K562 (cell line): ENCODE data around the gene GRIK2. TPM values are rescaled to one million over a fixed set of nuclear protein-coding genes. Genes with fewer than 3 reads are reported as not detected.

Experiments
- ATAC-seq: fragments of 200-7000 bp; cut with Tn5 transposase; 3 replicates; pipeline ENCODE4 v1.9.1; 2020; ENCODE audit warnings: moderate library complexity
- BruUV-seq: library from RNA; stranded (reverse); fragments of 400-500 nt; replicated peaks from 2 replicates; lab custom pipeline; 2021; lab: Mats Ljungman, UMichigan
- CTCF ChIA-PET: fragments of 300-600 bp; formaldehyde crosslinking; extraction: SDS; loops from one replicate; lab custom pipeline; 2021; ENCODE audit warnings: low intra/inter-chr PET ratio; lab: Yijun Ruan, JAX
- POLR2A ChIA-PET: fragments of 300-600, 350-650 bp; sonication (Branson Sonifier 250); formaldehyde crosslinking; extraction: SDS; loops from one replicate; lab custom pipeline; 2021; ENCODE audit warnings: antibody characterized with exemption, inconsistent platforms; lab: Yijun Ruan, JAX
- DNase-seq, 4 experiments: peaks; one replicate each; pipeline versions ENCODE4 v3.0.0 to v3.0.0-alpha.2; 2011 to 2018; ENCODE audit warnings: low spot score in 3 of 4, mixed read lengths in 3 of 4; ENCODE audit errors: extremely low read depth in 1 of 4
- FAIRE-seq: peaks from 2 replicates; lab custom pipeline; 2011; peaks lifted over from hg19 to GRCh38; lab: Jason Lieb, UNC
- H2AFZ ChIP-seq: 2 replicates; pipeline ENCODE4 v1.6.0; 2011; ENCODE audit warnings: low read depth, low read length, control low read depth, inconsistent platforms
- H3K27ac ChIP-seq: fragments of 200-600 bp; 3 replicates; pipeline ENCODE4 v1.8.0; 2011; ENCODE audit warnings: low read depth, mild to moderate bottlenecking, control low read depth, inconsistent platforms, low read length, moderate library complexity, mixed read lengths; ENCODE audit errors: extremely low read depth
- H3K27me3 ChIP-seq, 2 experiments: fragments of 300-600 bp in 1 of 2; 2 replicates in 1 of 2; 3 replicates in 1 of 2; pipeline versions ENCODE4 v1.6.0 to v1.8.0; 2011; ENCODE audit warnings: inconsistent platforms in 2 of 2, low read length in 2 of 2, mild to moderate bottlenecking in 1 of 2, mixed read lengths in 1 of 2, moderate library complexity in 1 of 2; ENCODE audit not compliant: control insufficient read depth in 2 of 2, insufficient read depth in 2 of 2
- H3K36me3 ChIP-seq: fragments of 300-600 bp; 3 replicates; pipeline ENCODE4 v1.8.0; 2011; ENCODE audit warnings: mild to moderate bottlenecking, low read length, inconsistent platforms; ENCODE audit not compliant: control insufficient read depth, insufficient read depth
- H3K4me1 ChIP-seq, 2 experiments: fragments of 200-600 bp in 1 of 2; replicated peaks in 1 of 2; 2 replicates in 1 of 2; 3 replicates in 1 of 2; pipeline versions ENCODE4 v1.5.1 to v1.8.0; 2011; ENCODE audit warnings: inconsistent platforms in 2 of 2, low read length in 2 of 2, mild to moderate bottlenecking in 1 of 2, mixed read lengths in 1 of 2, moderate library complexity in 1 of 2; ENCODE audit not compliant: control insufficient read depth in 2 of 2, insufficient read depth in 2 of 2
- H3K4me2 ChIP-seq: 2 replicates; pipeline ENCODE4 v1.6.1; 2011; ENCODE audit warnings: low read length, control low read depth, inconsistent platforms, mixed read lengths; ENCODE audit not compliant: insufficient read depth
- H3K4me3 ChIP-seq: fragments of 200-600 bp; sonication (generic), shearing (Covaris generic); 2 replicates; pipeline ENCODE4 v1.5.1; 2016; ENCODE audit warnings: control low read depth, inconsistent platforms
- H3K79me2 ChIP-seq: fragments of 200-600 bp; 3 replicates; pipeline ENCODE4 v1.8.0; 2011; ENCODE audit warnings: low read length, inconsistent platforms; ENCODE audit not compliant: control insufficient read depth, insufficient read depth
- H3K9ac ChIP-seq, 2 experiments: 2 replicates each; pipeline versions ENCODE4 v1.6.0 to v1.6.1; 2011; ENCODE audit warnings: low read depth in 2 of 2, low read length in 2 of 2, control low read depth in 1 of 2, inconsistent platforms in 1 of 2, mild to moderate bottlenecking in 1 of 2, mixed read lengths in 1 of 2; ENCODE audit not compliant: insufficient read depth in 1 of 2
- H3K9me1 ChIP-seq: one replicate; pipeline ENCODE4 v1.6.0; 2011; ENCODE audit warnings: inconsistent platforms, mild to moderate bottlenecking, low read length, moderate library complexity; ENCODE audit not compliant: control insufficient read depth, insufficient read depth
- H3K9me3 ChIP-seq: replicated peaks from 2 replicates; pipeline ENCODE4 v1.5.1; 2011; ENCODE audit warnings: low read depth, low read length, inconsistent platforms; ENCODE audit not compliant: control insufficient read depth, insufficient read depth
- H4K20me1 ChIP-seq: replicated peaks from 2 replicates; pipeline ENCODE4 v1.6.1; 2011; ENCODE audit warnings: low read length, inconsistent platforms, mixed read lengths; ENCODE audit not compliant: control insufficient read depth, insufficient read depth
- FOXK2 ChIP-seq, 2 experiments: fragments of 450-650 bp; IDR thresholded peaks in 1 of 2; conservative IDR thresholded peaks in 1 of 2; 2 replicates each; pipeline ENCODE4 v1.6.1; 2016; ENCODE audit warnings: low read depth in 2 of 2, mild to moderate bottlenecking in 1 of 2
- FOXP1 ChIP-seq: sonication (generic); formaldehyde crosslinking; IDR thresholded peaks from 2 replicates; pipeline ENCODE4 v1.8.0; 2022; ENCODE audit warnings: mild to moderate bottlenecking, missing genetic modification reagents
- JUN ChIP-seq, 2 experiments: sonication (generic) in 1 of 2; formaldehyde crosslinking in 1 of 2; IDR thresholded peaks; 2 replicates each; pipeline versions ENCODE4 v1.6.1 to v1.8.0; 2012 to 2022; ENCODE audit warnings: borderline replicate concordance in 2 of 2, mild to moderate bottlenecking in 2 of 2, improper control_type of control experiment in 1 of 2, low read depth in 1 of 2, low read length in 1 of 2, missing genetic modification reagents in 1 of 2
- SIN3B ChIP-seq: fragments of 450-650 bp; IDR thresholded peaks from 2 replicates; pipeline ENCODE4 v1.6.1; 2017; ENCODE audit warnings: low read depth, mild to moderate bottlenecking, moderate library complexity
- TBP ChIP-seq: optimal IDR thresholded peaks from 2 replicates; pipeline ENCODE3; 2011; ENCODE audit warnings: low read depth, low read length, improper control_type of control experiment
- ZBTB40 ChIP-seq, 2 experiments: fragments of 450-650 bp in 1 of 2; sonication (generic) in 1 of 2; formaldehyde crosslinking in 1 of 2; IDR thresholded peaks; 2 replicates each; pipeline versions ENCODE4 v1.7.1 to v1.9.0; 2016 to 2022; ENCODE audit warnings: inconsistent platforms in 1 of 2, mild to moderate bottlenecking in 1 of 2, missing genetic modification reagents in 1 of 2
- ZNF444 ChIP-seq: fragments of 250-450 bp; sonication (Bioruptor Pico); IDR thresholded peaks from 2 replicates; pipeline ENCODE4 v1.4.0; 2020; ENCODE audit warnings: mild to moderate bottlenecking, moderate library complexity
- ZNF507 ChIP-seq: conservative IDR thresholded peaks from 2 replicates; pipeline ENCODE4 v1.6.1; 2017; ENCODE audit warnings: missing genetic modification characterization, missing compliant biosample characterization
- ZNF76 ChIP-seq: fragments of 250-450 bp; sonication (Bioruptor Pico); IDR thresholded peaks from 2 replicates; pipeline ENCODE4 v1.4.0; 2020; ENCODE audit warnings: mild to moderate bottlenecking, moderate library complexity, borderline replicate concordance
- WGBS: fragments of 100-300 bp; shearing (Covaris generic); methylation state at CpG from one replicate; pipeline ENCODE4 v1.1.6; 2016; ENCODE audit warnings: low coverage, mixed read lengths; ENCODE audit not compliant: insufficient coverage; ENCODE audit errors: missing lambda C conversion rate; 5-methylcytosine and 5-hydroxymethylcytosine counted together
- in situ Hi-C: fragments of 300-500 bp; cut with MboI; formaldehyde crosslinking; loops from 4 replicates; pipeline ENCODE4 v1.15.0; 2018; ENCODE audit warnings: inconsistent platforms, mixed read lengths
- intact Hi-C: fragments of 100-400 bp; cut with micrococcal nuclease; formaldehyde crosslinking; loops from 2 replicates; pipeline ENCODE4 v1.14.2; 2022
- polyA plus RNA-seq, 8 experiments: library from polyadenylated mRNA; depleted of rRNA in 4 of 8; stranded (reverse) in 5 of 8; unstranded in 3 of 8; fragments of >200 nt; fragmentation: Nextera tagmentation in 2 of 8; fragmentation: Illumina TruSeq in 1 of 8; extraction: Ambion mirVana in 2 of 8; extraction: Trizol in 1 of 8; gene quantifications; 2 replicates each; pipeline versions ENCODE4 v1.2.1 to v1.2.3, GENCODE V29; 2011 to 2014; ENCODE audit warnings: inconsistent platforms in 1 of 8, missing spikeins in 1 of 8
- total RNA-seq, 7 experiments: library from RNA; depleted of rRNA in 6 of 7; stranded (reverse); fragments of >200 nt in 6 of 7; fragmentation: Illumina TruSeq in 2 of 7; extraction: Trizol in 2 of 7; gene quantifications; 2 replicates each; pipeline versions ENCODE4 v1.2.1 to v1.2.3, GENCODE V29; 2011 to 2021; ENCODE audit warnings: low replicate concordance in 1 of 7
- TF ChIP-seq, protein P1 (sequence below): fragments of 250-450 bp; sonication (Bioruptor Pico); IDR thresholded peaks from 2 replicates; pipeline ENCODE4 v1.8.0; 2022; ENCODE audit warnings: moderate library complexity, mild to moderate bottlenecking, inconsistent platforms
- TF ChIP-seq, protein P2 (sequence below): sonication (generic); formaldehyde crosslinking; IDR thresholded peaks from 2 replicates; pipeline ENCODE4 v1.9.0; 2022; ENCODE audit warnings: mild to moderate bottlenecking, missing genetic modification reagents

The GRIK2 gene
- total and polyA plus RNA-seq, 9 of the 15 experiments (the other 6 are each of a cell fraction or from before 2014, with no cell fraction given): not detected

DNA sequence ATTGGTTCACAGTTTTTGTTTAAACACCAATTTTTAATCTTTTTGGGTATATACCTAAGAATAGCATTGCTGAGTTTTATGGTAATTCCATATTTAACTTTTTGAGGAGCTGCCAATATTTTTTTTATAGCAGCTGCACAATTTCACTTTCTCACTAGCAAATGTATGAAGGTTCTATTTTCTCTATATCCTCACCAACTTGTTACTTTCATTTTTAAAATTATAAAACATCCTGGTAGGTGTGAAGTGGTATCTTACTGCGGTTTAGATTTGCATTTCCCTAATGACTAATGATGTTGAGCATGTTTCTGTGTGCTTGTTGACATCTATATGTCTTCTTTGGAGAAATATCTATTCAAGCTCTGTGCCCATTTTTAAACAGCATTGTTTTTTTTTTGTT lies 452.1 kb downstream of the GRIK2 start (continued):
- no peak for TF ChIP-seq ZNF507
- TF ChIP-seq SIN3B: no peak
- no peak for TF ChIP-seq FOXK2 (conservative IDR thresholded peaks at IDR 0.05 in 1 of 2, IDR thresholded peaks at IDR 0.05 in 1 of 2; ENCODE audit: low read depth in 2 of 2)
- TF ChIP-seq, protein P1, sequence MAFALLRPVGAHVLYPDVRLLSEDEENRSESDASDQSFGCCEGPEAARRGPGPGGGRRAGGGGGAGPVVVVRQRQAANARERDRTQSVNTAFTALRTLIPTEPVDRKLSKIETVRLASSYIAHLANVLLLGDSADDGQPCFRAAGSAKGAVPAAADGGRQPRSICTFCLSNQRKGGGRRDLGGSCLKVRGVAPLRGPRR (CRISPR knock-in tag): no peak

DNA sequence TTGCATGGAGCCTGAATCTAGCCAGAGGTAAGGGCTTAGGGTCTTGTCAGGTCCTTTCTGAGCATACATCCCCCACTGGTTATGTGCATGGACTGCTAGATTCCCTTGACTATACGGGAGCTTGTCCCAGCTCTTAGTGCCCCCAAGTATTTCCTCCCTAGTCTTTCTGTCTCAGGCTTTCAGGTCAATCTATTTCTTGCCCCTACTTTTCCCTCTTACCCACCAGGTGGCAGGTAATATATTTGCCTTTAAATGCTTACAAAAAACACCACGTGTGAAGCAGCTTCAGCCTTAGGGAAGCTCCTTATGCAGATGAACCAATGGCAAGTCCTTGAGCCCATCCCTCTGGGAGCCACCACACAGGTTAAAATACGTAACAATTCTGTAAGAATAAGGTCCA lies 454.2 kb downstream of the GRIK2 start:
- ChIA-PET POLR2A (no interaction called here), CTCF (no interaction called here)
- H3K9me1 ChIP-seq: no peaks in the 10 kb centered on the region
- BruUV-seq: no TSS peak
- no peaks in the 10 kb centered on the region for H3K4me1 ChIP-seq
- 0% methylated on average over 3 of the region's 3 CpGs for WGBS
- H3K9me3 ChIP-seq: no peaks in the 10 kb centered on the region
- H3K4me3 ChIP-seq: no peak overlapping the region
- no peak overlapping the region for H3K27ac ChIP-seq
- no peak for FAIRE-seq
- in situ Hi-C loops (no loop called here), intact Hi-C loops (no loop called here)
- no peaks in the 10 kb centered on the region for H4K20me1 ChIP-seq
- no peaks in the 10 kb centered on the region for H3K36me3 ChIP-seq
- no peaks in the 10 kb centered on the region for H3K27me3 ChIP-seq
- no peak overlapping the region for H3K4me2 ChIP-seq
- no peak overlapping the region for H2AFZ ChIP-seq
- no peak for DNase-seq
- no peak for ATAC-seq
- H3K9ac ChIP-seq: no peak overlapping the region
- no peaks in the 10 kb centered on the region for H3K79me2 ChIP-seq
- TF ChIP-seq ZNF76 (CRISPR knock-in tag): no peak
- TF ChIP-seq ZBTB40 (IDR thresholded peaks at IDR 0.05): no peak
- TF ChIP-seq ZBTB40 (CRISPR knock-in tag; IDR thresholded peaks at IDR 0.05): no peak
- TF ChIP-seq ZNF444: no peak
- TF ChIP-seq TBP: no peak
- TF ChIP-seq, protein P2, sequence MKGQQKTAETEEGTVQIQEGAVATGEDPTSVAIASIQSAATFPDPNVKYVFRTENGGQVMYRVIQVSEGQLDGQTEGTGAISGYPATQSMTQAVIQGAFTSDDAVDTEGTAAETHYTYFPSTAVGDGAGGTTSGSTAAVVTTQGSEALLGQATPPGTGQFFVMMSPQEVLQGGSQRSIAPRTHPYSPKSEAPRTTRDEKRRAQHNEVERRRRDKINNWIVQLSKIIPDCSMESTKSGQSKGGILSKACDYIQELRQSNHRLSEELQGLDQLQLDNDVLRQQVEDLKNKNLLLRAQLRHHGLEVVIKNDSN: no peak
- TF ChIP-seq FOXP1 (CRISPR knock-in tag): no peak
- no peak for TF ChIP-seq JUN (IDR thresholded peaks at IDR 0.05; ENCODE audit: borderline replicate concordance, low read depth, low read length)
- TF ChIP-seq JUN (CRISPR knock-in tag; IDR thresholded peaks at IDR 0.05; ENCODE audit: borderline replicate concordance): no peak
